Measurements from ENCODE around the gene GDF2. TPM values are rescaled to one million over a fixed set of nuclear protein-coding genes. Genes with fewer than 3 reads are reported as not detected.

GDF2 gene
- total and polyA plus RNA-seq, 2 of the 4 experiments (the other 2 are of a cell fraction): under 0.01 TPM; not detected in 1

DNA sequence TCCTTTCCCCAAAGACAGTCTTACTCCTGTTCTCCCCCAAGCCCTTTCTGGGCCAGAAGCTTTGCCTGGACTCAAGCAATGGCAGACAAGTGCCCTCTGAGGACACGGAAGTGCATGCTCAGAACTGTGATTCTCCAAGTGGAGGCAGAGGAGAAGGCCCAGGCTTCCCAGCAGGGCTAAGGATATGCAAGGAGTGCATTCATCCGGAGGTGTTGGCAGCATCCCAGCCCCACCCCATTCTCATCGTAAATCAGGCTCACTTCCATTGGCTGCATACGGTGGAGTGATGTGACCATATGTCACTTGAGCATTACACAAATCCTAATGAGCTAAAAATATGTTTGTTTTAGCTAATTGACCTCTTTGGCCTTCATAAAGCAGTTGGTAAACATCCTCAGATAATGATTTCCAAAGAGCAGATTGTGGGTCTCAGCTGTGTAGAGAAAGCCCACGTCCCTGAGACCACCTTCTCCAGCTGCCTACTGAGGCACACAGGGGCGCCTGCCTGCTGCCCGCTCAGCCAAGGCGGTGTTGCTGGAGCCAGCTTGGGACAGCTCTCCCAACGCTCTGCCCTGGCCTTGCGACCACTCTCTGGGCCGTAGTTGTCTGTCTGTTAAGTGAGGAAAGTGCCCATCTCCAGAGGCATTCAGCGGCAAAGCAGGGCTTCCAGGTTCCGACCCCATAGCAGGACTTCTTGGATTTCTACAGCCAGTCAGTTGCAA is 24.5 kb downstream of the GDF2 start:
- H4K5ac ChIP-seq (ENCODE audit: low read depth, low read length): no peak overlapping the region
- no peak overlapping the region for H2BK15ac ChIP-seq (ENCODE audit: low read depth, low read length)
- POLR2A ChIA-PET (ENCODE audit: unreplicated experiment): no interaction called here
- no peak for ATAC-seq (ENCODE audit: low read depth)
- H2AK9ac ChIP-seq (replicated peaks; ENCODE audit: low read depth, low read length, poor library complexity): no peak overlapping the region
- dilution Hi-C loops (cut with HindIII; ENCODE audit: low sequenced_read_pairs, unreplicated experiment): no loop called here
- no peak overlapping the region for H3K4ac ChIP-seq (ENCODE audit: low read depth, low read length)
- no TSS peak for BruUV-seq (replicated peaks)
- H3K4me1 ChIP-seq (ENCODE audit: control insufficient read depth, insufficient read depth, low read length): no peaks in the 10 kb centered on the region
- no peak overlapping the region for H3K18ac ChIP-seq (ENCODE audit: low read depth, low read length)
- intact Hi-C loops (cut with micrococcal nuclease): no loop called here
- H3K79me1 ChIP-seq (ENCODE audit: low read depth in 1 of 2, low read length in 2 of 2): no peaks in the 10 kb centered on the region
- in situ Hi-C loops (cut with MboI; ENCODE audit: low sequenced_read_pairs): no loop called here
- H3K9ac ChIP-seq (ENCODE audit: low read depth, low read length): no peak overlapping the region
- no CpG with 5 or more reads among the region's 13 CpGs for WGBS, 2 experiments (ENCODE audit: extremely low coverage in 2 of 2, insufficient read length in 1 of 2)
- no peak overlapping the region for H3K4me2 ChIP-seq (ENCODE audit: low read depth, low read length)
- no peak for DNase-seq
- no peaks in the 10 kb centered on the region for H3K36me3 ChIP-seq (ENCODE audit: control insufficient read depth, insufficient read depth, low read length)
- no peak overlapping the region for H3K4me3 ChIP-seq (ENCODE audit: insufficient read depth, low read depth, low read length)
- CTCF ChIA-PET: interaction anchor here (1.6 kb wide), 1 partner anchor 299 kb away, joined by 5 read pairs; no protein-coding TSS in a partner anchor
- no peak overlapping the region for H2BK5ac ChIP-seq (ENCODE audit: low read depth, low read length, poor library complexity, severe bottlenecking)
- no peak overlapping the region for H2AK5ac ChIP-seq (ENCODE audit: low read depth, low read length)
- H3K14ac ChIP-seq (replicated peaks; ENCODE audit: low read depth, low read length): no peak overlapping the region
- peaks cover 27% of the 10 kb centered on the region for H3K27me3 ChIP-seq (ENCODE audit: control insufficient read depth, insufficient read depth, low read length)
- no peak overlapping the region for H2BK120ac ChIP-seq (ENCODE audit: low read depth, low read length)
- no peak overlapping the region for H4K8ac ChIP-seq (ENCODE audit: low read depth in 2 of 2, low read length in 2 of 2)
- TF ChIP-seq SMC3 (IDR thresholded peaks at IDR 0.05; ENCODE audit: low read depth, low read length) (no peak), MAFK (IDR thresholded peaks at IDR 0.05; ENCODE audit: low read depth, low read length) (no peak), RAD21 (IDR thresholded peaks at IDR 0.05; ENCODE audit: low read length) (no peak), FOS (IDR thresholded peaks at IDR 0.05; ENCODE audit: low read depth, low read length) (no peak), POLR2A (IDR thresholded peaks at IDR 0.05; ENCODE audit: low read depth, low read length) (no peak), ELK1 (IDR thresholded peaks at IDR 0.05; ENCODE audit: borderline replicate concordance, low read depth, low read length) (no peak), NFE2L2 (IDR thresholded peaks at IDR 0.05; ENCODE audit: low read depth, low read length) (no peak), MXI1 (IDR thresholded peaks at IDR 0.05; ENCODE audit: borderline replicate concordance, low read depth, low read length) (no peak), MAZ (IDR thresholded peaks at IDR 0.05; ENCODE audit: borderline replicate concordance, low read depth, low read length) (no peak), RFX5 (IDR thresholded peaks at IDR 0.05; ENCODE audit: low read depth, low read length) (no peak), CEBPB (IDR thresholded peaks at IDR 0.05; ENCODE audit: low read depth, low read length) (no peak), BHLHE40 (IDR thresholded peaks at IDR 0.05; ENCODE audit: low read depth, low read length) (no peak), CHD1 (IDR thresholded peaks at IDR 0.05; ENCODE audit: low read depth, low read length) (no peak), CTCF (conservative IDR thresholded peaks at IDR 0.05; ENCODE audit: low read depth, low read length) (no peak), RCOR1 (IDR thresholded peaks at IDR 0.05; ENCODE audit: insufficient replicate concordance, low read length) (no peak)
- TF ChIP-seq, protein P1, sequence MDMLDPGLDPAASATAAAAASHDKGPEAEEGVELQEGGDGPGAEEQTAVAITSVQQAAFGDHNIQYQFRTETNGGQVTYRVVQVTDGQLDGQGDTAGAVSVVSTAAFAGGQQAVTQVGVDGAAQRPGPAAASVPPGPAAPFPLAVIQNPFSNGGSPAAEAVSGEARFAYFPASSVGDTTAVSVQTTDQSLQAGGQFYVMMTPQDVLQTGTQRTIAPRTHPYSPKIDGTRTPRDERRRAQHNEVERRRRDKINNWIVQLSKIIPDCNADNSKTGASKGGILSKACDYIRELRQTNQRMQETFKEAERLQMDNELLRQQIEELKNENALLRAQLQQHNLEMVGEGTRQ (IDR thresholded peaks at IDR 0.05; ENCODE audit: low read depth, low read length): no peak
- no peak overlapping the region for H4K91ac ChIP-seq (ENCODE audit: insufficient read depth, low read depth, low read length)
- H2BK20ac ChIP-seq (ENCODE audit: low read depth, low read length): no peak overlapping the region
- no peak overlapping the region for H3K27ac ChIP-seq (ENCODE audit: insufficient read depth, low read length)
- no peak overlapping the region for H2AFZ ChIP-seq (replicated peaks; ENCODE audit: low read length, poor library complexity)
- no peak overlapping the region for H3K23ac ChIP-seq (ENCODE audit: low read depth, low read length)
- no peak overlapping the region for H3K56ac ChIP-seq (ENCODE audit: extremely low read depth, insufficient read depth, low read length)
- no peaks in the 10 kb centered on the region for H4K20me1 ChIP-seq (ENCODE audit: insufficient read depth, low read length)
- no peaks in the 10 kb centered on the region for H3K9me1 ChIP-seq (ENCODE audit: insufficient read depth, low read length)
- H3K9me3 ChIP-seq (ENCODE audit: control insufficient read depth, insufficient read depth, low read length): no peaks in the 10 kb centered on the region
